H9 (cell line): Measurements from ENCODE around the gene CASQ1. TPM values are rescaled to one million over a fixed set of nuclear protein-coding genes. Genes with fewer than 3 reads are reported as not detected.

Experiments
- DNase-seq: peaks from one replicate; pipeline ENCODE4 v3.0.0-alpha.2; 2017
- H2AFZ ChIP-seq: one replicate; pipeline ENCODE4 v1.6.1; 2013; ENCODE audit warnings: mild to moderate bottlenecking, low read length, control low read depth, moderate library complexity
- H2AK5ac ChIP-seq: 2 replicates; pipeline ENCODE4 v1.6.1; 2013; ENCODE audit warnings: low read length, control low read depth, mixed read lengths; ENCODE audit not compliant: insufficient read length
- H2BK120ac ChIP-seq: one replicate; pipeline ENCODE4 v1.6.1; 2013; ENCODE audit warnings: low read depth, mild to moderate bottlenecking, low read length, control low read depth, inconsistent platforms; ENCODE audit not compliant: poor library complexity, severe bottlenecking
- H2BK12ac ChIP-seq: 2 replicates; pipeline ENCODE4 v1.6.1; 2013; ENCODE audit warnings: low read length, control low read depth, mixed read lengths, low read depth; ENCODE audit not compliant: insufficient read length
- H2BK15ac ChIP-seq: 2 replicates; pipeline ENCODE4 v1.6.1; 2013; ENCODE audit warnings: low read depth, low read length, control low read depth
- H2BK20ac ChIP-seq: one replicate; pipeline ENCODE4 v1.6.1; 2013; ENCODE audit warnings: low read depth, mild to moderate bottlenecking, low read length, control low read depth, inconsistent platforms; ENCODE audit not compliant: poor library complexity, severe bottlenecking
- H2BK5ac ChIP-seq: 2 replicates; pipeline ENCODE4 v1.6.1; 2013; ENCODE audit warnings: low read length, control low read depth, mixed read lengths; ENCODE audit not compliant: insufficient read length
- H3K14ac ChIP-seq: 2 replicates; pipeline ENCODE4 v1.6.1; 2013; ENCODE audit warnings: low read length, control low read depth; ENCODE audit not compliant: insufficient read depth
- H3K18ac ChIP-seq: 2 replicates; pipeline ENCODE4 v1.6.1; 2013; ENCODE audit warnings: low read depth, mild to moderate bottlenecking, mixed read lengths, low read length, control low read depth; ENCODE audit not compliant: insufficient read length
- H3K23ac ChIP-seq: 2 replicates; pipeline ENCODE4 v1.6.1; 2013; ENCODE audit warnings: low read length, control low read depth, mixed read lengths, low read depth; ENCODE audit not compliant: insufficient read length
- H3K23me2 ChIP-seq: 2 replicates; pipeline ENCODE4 v1.6.1; 2013; ENCODE audit warnings: low read depth, mild to moderate bottlenecking, mixed read lengths, low read length, control low read depth; ENCODE audit not compliant: insufficient read length, poor library complexity, severe bottlenecking
- H3K27ac ChIP-seq: 2 replicates; pipeline ENCODE4 v1.5.1; 2013; ENCODE audit warnings: low read length, control low read depth, mixed read lengths, low read depth; ENCODE audit not compliant: insufficient read length
- H3K27me3 ChIP-seq: 2 replicates; pipeline ENCODE4 v1.6.1; 2013; ENCODE audit warnings: low read length, control low read depth, inconsistent platforms; ENCODE audit not compliant: insufficient read depth
- H3K4ac ChIP-seq: 2 replicates; pipeline ENCODE4 v1.6.1; 2013; ENCODE audit warnings: low read depth, mild to moderate bottlenecking, control low read depth, inconsistent platforms, low read length, moderate library complexity
- H3K4me1 ChIP-seq: 2 replicates; pipeline ENCODE4 v1.6.1; 2013; ENCODE audit warnings: low read length, control low read depth, inconsistent platforms; ENCODE audit not compliant: insufficient read depth
- H3K4me2 ChIP-seq: 2 replicates; pipeline ENCODE4 v1.6.1; 2013; ENCODE audit warnings: low read length, control low read depth, mixed read lengths; ENCODE audit not compliant: insufficient read length, insufficient read depth
- H3K56ac ChIP-seq: 2 replicates; pipeline ENCODE4 v1.6.1; 2013; ENCODE audit warnings: low read depth, mild to moderate bottlenecking, mixed read lengths, low read length, control low read depth; ENCODE audit not compliant: insufficient read length
- H3K79me1 ChIP-seq: 2 replicates; pipeline ENCODE4 v1.6.1; 2013; ENCODE audit warnings: low read depth, mild to moderate bottlenecking, moderate library complexity, low read length, control low read depth, inconsistent platforms; ENCODE audit not compliant: insufficient read depth, poor library complexity, severe bottlenecking
- H3K79me2 ChIP-seq: 2 replicates; pipeline ENCODE4 v1.6.1; 2013; ENCODE audit warnings: low read length, control low read depth, inconsistent platforms; ENCODE audit not compliant: insufficient read depth
- H3K9ac ChIP-seq: 2 replicates; pipeline ENCODE4 v1.6.1; 2013; ENCODE audit warnings: low read length, control low read depth, mixed read lengths; ENCODE audit not compliant: insufficient read length; ENCODE audit errors: extremely low read depth
- H3K9me3 ChIP-seq: one replicate; pipeline ENCODE4 v1.6.1; 2013; ENCODE audit warnings: low read depth, low read length, inconsistent platforms; ENCODE audit not compliant: control insufficient read depth
- H3T11ph ChIP-seq: one replicate; pipeline ENCODE4 v1.6.1; 2013; ENCODE audit warnings: mild to moderate bottlenecking, low read length, control low read depth, inconsistent platforms
- H4K20me1 ChIP-seq: one replicate; pipeline ENCODE4 v1.6.1; 2013; ENCODE audit not compliant: control insufficient read depth, insufficient read length, insufficient read depth
- H4K5ac ChIP-seq: 2 replicates; pipeline ENCODE4 v1.6.1; 2013; ENCODE audit warnings: low read depth, mild to moderate bottlenecking, mixed read lengths, low read length, control low read depth; ENCODE audit not compliant: insufficient read length
- H4K8ac ChIP-seq: replicated peaks from 2 replicates; pipeline ENCODE4 v1.6.1; 2013; ENCODE audit warnings: low read length, control low read depth, mixed read lengths, low read depth; ENCODE audit not compliant: insufficient read length
- H4K91ac ChIP-seq: 2 replicates; pipeline ENCODE4 v1.6.1; 2013; ENCODE audit warnings: low read depth, mild to moderate bottlenecking, moderate library complexity, mixed read lengths, low read length, control low read depth; ENCODE audit not compliant: insufficient read length
- H3K27ac Mint-ChIP-seq, 3 experiments: 2 replicates in 2 of 3; 3 replicates in 1 of 3; pipeline ENCODE4 v1.8.0; 2020 to 2021; ENCODE audit warnings: mixed read lengths in 3 of 3, mild to moderate bottlenecking in 1 of 3, moderate library complexity in 1 of 3
- H3K27me3 Mint-ChIP-seq: 2 replicates; pipeline ENCODE4 v1.8.0; 2021; ENCODE audit warnings: low read depth, mild to moderate bottlenecking, moderate library complexity, mixed read lengths
- H3K36me3 Mint-ChIP-seq, 3 experiments: 2 replicates in 2 of 3; 3 replicates in 1 of 3; pipeline ENCODE4 v1.8.0; 2020 to 2021; ENCODE audit warnings: low read depth in 3 of 3, mixed read lengths in 3 of 3; ENCODE audit not compliant: insufficient read depth in 1 of 3
- H3K4me1 Mint-ChIP-seq, 2 experiments: 2 replicates each; pipeline ENCODE4 v1.8.0; 2020; ENCODE audit warnings: mixed read lengths in 2 of 2
- H3K4me3 Mint-ChIP-seq, 2 experiments: 2 replicates in 1 of 2; 3 replicates in 1 of 2; pipeline ENCODE4 v1.8.0; 2020 to 2021; ENCODE audit warnings: mild to moderate bottlenecking in 2 of 2, mixed read lengths in 2 of 2, moderate library complexity in 1 of 2
- H3K9me3 Mint-ChIP-seq, 2 experiments: 2 replicates in 1 of 2; 3 replicates in 1 of 2; pipeline ENCODE4 v1.8.0; 2020; ENCODE audit warnings: mild to moderate bottlenecking in 2 of 2, mixed read lengths in 2 of 2, moderate library complexity in 1 of 2
- CTCF ChIP-seq: fragments of 200-600 bp; sonication (generic); conservative IDR thresholded peaks from 3 replicates; pipeline ENCODE4 v1.8.0; 2021; ENCODE audit warnings: antibody characterized with exemption, mild to moderate bottlenecking
- WGBS: extraction: QIAGEN DNeasy Blood & Tissue Kit; methylation state at CpG from one replicate; pipeline ENCODE4 v1.1.7; 2013; ENCODE audit warnings: missing lambda C conversion rate, low lambda C conversion rate, mixed read lengths; ENCODE audit not compliant: insufficient read length; ENCODE audit errors: extremely low coverage; 5-methylcytosine and 5-hydroxymethylcytosine counted together
- total RNA-seq: library from RNA; stranded (reverse); gene quantifications from 2 replicates; pipeline ENCODE4 v1.2.1, GENCODE V29; 2021

CASQ1 gene
- total RNA-seq, 1 experiment from 2014 or later, result 0.55 TPM

DNA sequence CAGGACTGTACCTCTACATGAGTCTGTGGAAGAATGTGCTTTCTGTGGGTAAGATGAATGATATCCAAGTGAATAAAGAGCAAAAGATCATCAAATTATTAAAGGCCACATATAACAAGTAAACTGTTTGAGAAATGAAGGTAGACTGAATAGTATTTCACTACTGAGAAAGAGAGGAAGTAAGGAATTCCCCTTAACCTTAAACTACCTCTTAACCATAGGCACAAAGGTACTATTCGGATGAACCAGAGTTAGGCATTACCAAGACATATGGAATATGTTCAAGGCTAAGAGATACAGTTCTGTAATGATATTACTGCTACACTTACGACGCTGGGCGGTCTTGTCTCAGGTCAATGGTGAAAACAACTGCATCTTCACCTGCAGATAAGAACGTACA is 46.4 kb downstream of the CASQ1 start:
- no peak for TF ChIP-seq CTCF
- H3K27ac ChIP-seq, result no peak overlapping the region
- WGBS, result no CpG with 5 or more reads among the region's 5 CpGs

More for the DNA sequence above, 46.4 kb downstream of the CASQ1 start:
- Histone ChIP-seq H3K23ac (no peak overlapping the region), H2AFZ (no peak overlapping the region), H2BK20ac (no peak overlapping the region), H3K18ac (no peak overlapping the region), H2BK15ac (no peak overlapping the region), H3K79me1 (no peaks in the 10 kb centered on the region), H2BK120ac (no peak overlapping the region), H3K79me2 (no peaks in the 10 kb centered on the region), H3K4ac (no peak overlapping the region), H3T11ph (no peak overlapping the region), H3K23me2 (no peaks in the 10 kb centered on the region), H4K91ac (no peak overlapping the region), H3K56ac (no peak overlapping the region), H2AK5ac (no peak overlapping the region), H2BK12ac (no peak overlapping the region), H3K4me1 (no peaks in the 10 kb centered on the region), H3K9me3 (no peaks in the 10 kb centered on the region), H2BK5ac (no peak overlapping the region), H4K20me1 (no peaks in the 10 kb centered on the region), H4K5ac (no peak overlapping the region), H3K4me2 (no peak overlapping the region), H3K9ac (no peak overlapping the region), H3K14ac (no peak overlapping the region), H4K8ac (no peak overlapping the region), H3K27me3 (no peaks in the 10 kb centered on the region)
- Mint-ChIP-seq H3K4me3 (no peak overlapping the region), H3K27ac (no peak overlapping the region), H3K27me3 (no peaks in the 10 kb centered on the region), H3K4me1 (peaks cover 4% of the 10 kb centered on the region in 2 experiments; a peak in 2 of 4 replicates), H3K9me3 (no peaks in the 10 kb centered on the region; a peak in 1 of 5 replicates), H3K36me3 (peaks cover 15 to 72% (median 52%) of the 10 kb centered on the region in 3 experiments; a peak in 6 of 7 replicates)
- no peak for DNase-seq
